Heart right ventricle (tissue), 16 donors: ENCODE results near the gene QSOX1. TPM values are rescaled to one million over a fixed set of nuclear protein-coding genes. Genes with fewer than 3 reads are reported as not detected.

Source experiments
- ATAC-seq, 8 donors: fragments of 200-7000 bp; cut with Tn5 transposase; one replicate each; pipeline ENCODE4 v1.9.1; 2020; ENCODE audit warnings: mild to moderate bottlenecking in 8 of 8, moderate library complexity in 8 of 8, moderate number of reproducible peaks in 1 of 8
- DNase-seq, 2 donors: peaks; one replicate each; pipeline ENCODE4 v3.0.0-alpha.2; 2020
- H3K27ac ChIP-seq, 10 donors: fragments of 200-600 bp; sonication (generic) in 2 of 10; one replicate each; pipeline versions ENCODE4 v1.5.0 to v1.8.0; 2020 to 2022; ENCODE audit warnings: mild to moderate bottlenecking in 3 of 10
- H3K27me3 ChIP-seq, 7 donors: fragments of 200-600 bp; one replicate each; pipeline ENCODE4 v1.8.0; 2021 to 2022; ENCODE audit warnings: mild to moderate bottlenecking in 2 of 7
- H3K36me3 ChIP-seq, 9 donors: fragments of 200-600 bp; sonication (generic) in 1 of 9; one replicate each; pipeline versions ENCODE4 v1.5.0 to v1.8.0; 2020 to 2022; ENCODE audit warnings: mild to moderate bottlenecking in 2 of 9
- H3K4me1 ChIP-seq, 9 donors: fragments of 200-600 bp; sonication (generic) in 1 of 9; one replicate each; pipeline versions ENCODE4 v1.5.0 to v1.8.0; 2020 to 2022; ENCODE audit warnings: mild to moderate bottlenecking in 4 of 9
- H3K4me3 ChIP-seq, 10 donors: fragments of 200-600 bp; sonication (generic) in 2 of 10; one replicate each; pipeline versions ENCODE4 v1.5.0 to v1.8.0; 2020 to 2022; ENCODE audit warnings: mild to moderate bottlenecking in 7 of 10, moderate library complexity in 2 of 10
- H3K9me3 ChIP-seq, 11 donors: fragments of 200-600 bp in 10 of 11; sonication (generic) in 2 of 11; one replicate each; pipeline versions ENCODE4 v1.5.0 to v1.8.0; 2013 to 2022; ENCODE audit warnings: mild to moderate bottlenecking in 2 of 11, control low read depth in 1 of 11, moderate library complexity in 1 of 11
- WGBS, 2 donors: extraction: QIAGEN DNeasy Blood & Tissue Kit; methylation state at CpG; one replicate each; pipeline ENCODE4 v1.1.7; 2013; ENCODE audit warnings: inconsistent platforms in 1 of 2; 5-methylcytosine and 5-hydroxymethylcytosine counted together
- intact Hi-C, 10 donors: fragments of 100-400 bp; cut with DNase I; formaldehyde crosslinking; loops; one replicate each; pipeline versions ENCODE4 v1.11.1 to v1.14.2; 2022
- polyA plus RNA-seq, 2 donors: library from polyadenylated mRNA; stranded (reverse); fragments of 200-250 nt; gene quantifications; one replicate each; pipeline ENCODE4 v1.2.3, GENCODE V29; 2013
- total RNA-seq, 10 donors: library from RNA; stranded (reverse); fragmentation: NEBNext Ultra II Directional in 3 of 10; extraction: Animal tissue kit (Norgen Biotek cat#: 25700) in 3 of 10; gene quantifications; one replicate each; pipeline versions ENCODE4 v1.2.1 to v1.2.4, GENCODE V29; 2021 to 2023
- TF ChIP-seq, protein P1 (sequence below), 9 donors: fragments of 200-600 bp; sonication (generic) in 2 of 9; IDR thresholded peaks; one replicate each; pipeline versions ENCODE4 v1.5.0 to v1.8.0; 2021 to 2022; ENCODE audit warnings: antibody characterized with exemption in 9 of 9, mild to moderate bottlenecking in 5 of 9, moderate library complexity in 1 of 9
- donor health status: Arrhythmogenic right ventricular cardiomyopathy.
- donor health status: ischemic (EF 13 %, LVEDD 7.1; RV severe dilation, severe dysfunction).
- donor health status: healthy with polysubstance abuse.
- donor health status: DM: no; HTN: yes; CAD: no.
- donor health status: DM: no; HTN: no; CAD: no.
- donor health status: ischemic (EF 25% LVEDD 6.9; RV normal size, moderate dysfunction).
- donor health status: ischemic (EF 25% LVEDD 5.7; RV mildly dilated, moderate dysfunction).
- donor health status: healthy.
- donor health status: DM: yes; HTN: yes; CAD: no.
- donor health status: Ischemic cardiomyopathy.
- donor health status: ischemic (EF 35%, LVEDD 5.7; RV mildly dilated, moderate dysfunction).
- donor health status: nonischemic (EF 11% LVEDD 7.7; RV severe dilation, severe dysfunction).
- donor health status: DM: yes; HTN: yes; CAD: no.
- donor health status: PGD.
- donor health status: ischemic (EF 29% LVEDD 5.4; RV normal size, mild dysfunction).
- donor health status: nonischemic (EF 23%, LVEDD 6.1; RV moderate dilation, normal function).

Gene QSOX1
- total and polyA plus RNA-seq, 12 donors = 43.5 to 198 (median 84.6) TPM

DNA sequence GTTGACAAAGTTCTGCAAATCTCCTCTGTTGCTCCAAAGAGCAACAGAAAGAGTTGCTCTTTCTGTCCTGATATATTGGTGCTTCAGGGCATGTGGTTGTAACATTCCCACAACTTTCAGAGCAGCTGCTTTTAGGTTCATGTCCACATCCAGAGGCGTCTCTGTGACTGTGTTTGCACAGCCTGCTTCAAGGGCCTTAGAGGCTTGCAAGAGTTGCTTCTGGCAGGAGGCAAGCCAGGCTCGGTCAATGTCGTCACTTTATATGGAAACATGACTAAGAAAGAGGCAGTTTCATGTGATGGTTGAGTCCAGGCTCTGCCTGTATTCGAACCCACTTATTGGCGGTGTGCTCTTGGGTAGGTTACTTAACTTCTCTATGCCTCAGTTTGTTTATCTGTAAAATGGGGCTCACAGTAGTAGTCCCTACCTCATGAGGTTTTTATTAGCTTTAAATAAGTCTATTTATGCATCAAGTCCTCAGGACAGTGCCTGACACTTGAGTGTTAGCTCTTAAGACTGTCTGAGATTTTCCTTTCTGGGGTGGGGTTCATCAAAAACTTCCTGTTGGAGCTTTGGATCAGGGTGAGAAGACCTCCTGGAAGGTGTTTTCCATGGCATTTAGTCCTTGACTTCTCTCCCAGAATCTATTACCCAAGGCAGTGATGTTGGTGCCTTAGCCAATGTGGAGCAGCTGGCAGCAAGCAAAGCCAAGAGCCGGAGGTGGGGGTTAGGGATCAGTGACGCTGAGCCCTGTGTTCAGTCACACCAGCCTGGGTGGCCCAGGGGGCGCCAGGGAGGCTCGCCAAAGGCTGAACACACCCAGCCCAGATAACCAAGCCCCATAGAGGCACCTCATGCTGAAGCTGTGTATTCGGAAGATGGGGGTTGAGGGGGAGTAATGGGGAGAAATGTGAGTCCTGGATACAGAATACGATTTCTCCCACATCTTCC is 94.3 kb downstream of the QSOX1 start:
- Histone ChIP-seq H3K4me1 (no peaks in the 10 kb centered on the region), H3K9me3 (no peaks in the 10 kb centered on the region), H3K27ac (no peak overlapping the region), H3K27me3 (peaks cover 0 to 57% (median 25%) of the 10 kb centered on the region in 7 donors), H3K4me3 (no peak overlapping the region), H3K36me3 (no peaks in the 10 kb centered on the region)
- TF ChIP-seq, protein P1, sequence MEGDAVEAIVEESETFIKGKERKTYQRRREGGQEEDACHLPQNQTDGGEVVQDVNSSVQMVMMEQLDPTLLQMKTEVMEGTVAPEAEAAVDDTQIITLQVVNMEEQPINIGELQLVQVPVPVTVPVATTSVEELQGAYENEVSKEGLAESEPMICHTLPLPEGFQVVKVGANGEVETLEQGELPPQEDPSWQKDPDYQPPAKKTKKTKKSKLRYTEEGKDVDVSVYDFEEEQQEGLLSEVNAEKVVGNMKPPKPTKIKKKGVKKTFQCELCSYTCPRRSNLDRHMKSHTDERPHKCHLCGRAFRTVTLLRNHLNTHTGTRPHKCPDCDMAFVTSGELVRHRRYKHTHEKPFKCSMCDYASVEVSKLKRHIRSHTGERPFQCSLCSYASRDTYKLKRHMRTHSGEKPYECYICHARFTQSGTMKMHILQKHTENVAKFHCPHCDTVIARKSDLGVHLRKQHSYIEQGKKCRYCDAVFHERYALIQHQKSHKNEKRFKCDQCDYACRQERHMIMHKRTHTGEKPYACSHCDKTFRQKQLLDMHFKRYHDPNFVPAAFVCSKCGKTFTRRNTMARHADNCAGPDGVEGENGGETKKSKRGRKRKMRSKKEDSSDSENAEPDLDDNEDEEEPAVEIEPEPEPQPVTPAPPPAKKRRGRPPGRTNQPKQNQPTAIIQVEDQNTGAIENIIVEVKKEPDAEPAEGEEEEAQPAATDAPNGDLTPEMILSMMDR (IDR thresholded peaks at IDR 0.05) = no peak
- intact Hi-C loops = loop anchor here in 1 of 10 donors (5.0 kb wide), 1 partner anchor 168 kb away; no protein-coding TSS in a partner anchor
- ATAC-seq (no peak), DNase-seq (no peak)
- WGBS, 2 donors = 66 to 69% methylated on average over 11 of the region's 11 CpGs

DNA sequence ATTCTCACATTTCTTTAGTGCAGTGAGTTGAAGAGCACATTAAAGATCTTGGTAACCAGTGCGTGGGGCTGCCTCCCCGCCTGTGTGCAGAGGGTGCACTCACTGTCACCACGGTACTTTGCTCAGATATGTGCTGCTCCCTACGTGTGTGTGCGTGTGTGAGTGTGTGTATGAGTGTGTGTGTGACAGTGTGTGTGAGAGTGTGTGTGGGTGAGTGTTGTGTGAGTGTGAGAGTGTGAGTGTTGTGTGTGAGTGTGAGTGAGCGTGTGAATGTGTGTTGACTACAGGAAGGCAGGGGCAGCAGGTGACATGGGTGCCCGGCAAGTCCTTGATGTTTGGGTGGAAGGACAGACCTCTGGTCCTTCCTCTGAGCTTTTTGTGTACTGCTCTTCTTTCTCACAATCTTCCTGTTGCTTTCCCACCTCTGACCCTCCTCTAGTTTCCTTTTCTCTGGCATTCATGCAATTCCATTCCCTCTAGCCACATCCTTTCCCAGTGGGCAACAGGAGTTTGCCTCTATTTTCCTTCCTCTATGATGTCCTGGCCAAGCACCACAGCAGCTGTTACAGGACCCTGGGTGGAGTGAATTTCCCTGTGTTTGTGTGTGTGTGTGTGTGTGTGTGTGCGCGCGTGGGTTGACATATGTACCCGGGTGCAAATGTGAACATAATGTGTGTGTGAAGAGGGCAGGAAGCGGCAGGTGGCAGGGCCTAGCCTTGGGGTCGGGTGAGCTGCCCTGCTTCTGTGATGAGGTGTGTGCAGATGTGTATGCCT is 95.2 kb downstream of the QSOX1 start:
- no peak for ATAC-seq
- TF ChIP-seq, protein P1 (IDR thresholded peaks at IDR 0.05) = no peak
- no peak for DNase-seq
- 74 to 89% methylated on average over 13 of the region's 13 CpGs for WGBS, 2 donors
- H3K4me1 ChIP-seq = no peaks in the 10 kb centered on the region
- no peak overlapping the region for H3K27ac ChIP-seq
- H3K27me3 ChIP-seq = peaks cover 0 to 56% (median 24%) of the 10 kb centered on the region in 7 donors
- H3K36me3 ChIP-seq = no peaks in the 10 kb centered on the region
- intact Hi-C loops = loop anchor here in 9 of 10 donors (5.0 to 10.0 kb wide), 4 partner anchors 165 to 232 kb away; no protein-coding TSS in a partner anchor
- H3K9me3 ChIP-seq = no peaks in the 10 kb centered on the region
- no peak overlapping the region for H3K4me3 ChIP-seq

DNA sequence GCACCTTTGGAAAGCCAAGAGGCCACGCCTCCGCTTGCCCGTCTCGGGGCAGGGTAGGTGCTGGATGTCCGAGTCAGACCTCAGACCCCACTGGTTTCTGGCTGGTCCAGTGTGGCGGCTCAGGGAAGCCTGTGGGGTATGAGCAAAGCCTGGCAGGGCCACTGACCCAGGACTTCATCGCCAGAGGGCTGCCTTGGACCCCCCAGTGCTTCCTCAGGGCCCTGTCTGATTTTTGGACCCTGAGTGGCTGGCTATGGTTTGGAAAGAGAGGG is 95.8 kb downstream of the QSOX1 start:
- Histone ChIP-seq H3K4me1 (no peaks in the 10 kb centered on the region), H3K4me3 (no peak overlapping the region), H3K36me3 (no peaks in the 10 kb centered on the region), H3K27me3 (peaks cover 0 to 55% (median 25%) of the 10 kb centered on the region in 7 donors), H3K27ac (no peak overlapping the region), H3K9me3 (no peaks in the 10 kb centered on the region)
- no peak for ATAC-seq
- intact Hi-C loops = loop anchor here in 9 of 10 donors (5.0 to 10.0 kb wide), 4 partner anchors 164 to 232 kb away; no protein-coding TSS in a partner anchor
- TF ChIP-seq, protein P1 (IDR thresholded peaks at IDR 0.05) = no peak
- WGBS, 2 donors = 75 to 90% methylated on average over 7 of the region's 7 CpGs
- no peak for DNase-seq

DNA sequence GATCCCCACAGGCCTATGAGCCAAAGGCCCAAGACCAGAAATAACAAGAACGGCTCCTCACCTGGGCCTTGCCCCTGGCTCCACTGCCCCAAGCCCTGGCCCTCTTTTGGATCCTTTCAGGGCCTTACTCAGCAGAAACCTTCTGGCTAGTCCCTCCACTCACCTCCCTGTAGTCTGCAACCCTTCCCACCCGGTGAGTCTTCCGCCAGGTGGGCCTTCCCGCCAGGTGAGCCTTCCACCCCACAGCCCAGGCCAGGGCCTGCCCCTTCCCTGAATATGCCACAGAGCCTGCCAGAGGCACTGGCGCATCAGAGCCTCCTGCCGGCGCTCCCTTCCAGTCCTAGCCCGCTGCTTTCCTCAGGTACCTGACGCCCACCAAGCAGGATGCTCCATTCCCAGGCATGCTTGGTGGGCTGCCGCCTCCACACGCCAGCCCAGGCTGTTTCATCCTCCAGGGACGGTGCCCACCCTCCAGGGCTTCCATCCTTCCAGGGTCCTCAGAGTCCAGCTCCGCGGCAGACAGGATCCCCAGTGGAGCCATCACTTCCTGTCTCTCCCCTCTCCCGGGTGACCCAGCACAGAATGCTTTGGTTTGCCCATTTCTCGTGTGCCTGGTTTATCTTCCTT is 96.3 kb downstream of the QSOX1 start:
- intact Hi-C loops = loop anchor here in 9 of 10 donors (5.0 to 10.0 kb wide), 4 partner anchors 164 to 231 kb away; no protein-coding TSS in a partner anchor
- ATAC-seq (no peak), DNase-seq (no peak)
- H3K27me3 ChIP-seq = peaks cover 0 to 55% (median 28%) of the 10 kb centered on the region in 7 donors
- no peak overlapping the region for H3K4me3 ChIP-seq
- H3K9me3 ChIP-seq = no peaks in the 10 kb centered on the region
- H3K36me3 ChIP-seq = no peaks in the 10 kb centered on the region
- 80% methylated on average over 16 of the region's 16 CpGs for WGBS, 2 donors
- no peak overlapping the region for H3K27ac ChIP-seq
- TF ChIP-seq, protein P1 (IDR thresholded peaks at IDR 0.05) = no peak
- H3K4me1 ChIP-seq = no peaks in the 10 kb centered on the region
